ENCODE data around the gene CACNA2D3. TPM values are rescaled to one million over a fixed set of nuclear protein-coding genes. Genes with fewer than 3 reads are reported as not detected.

CACNA2D3 gene
- total RNA-seq, 4 donors from 2014 or later: 0.83 to 5.0 (median 2.5) TPM

GRCh38 chr3:54647721-54648120 lies 525.4 kb downstream of the CACNA2D3 start:
- TF ChIP-seq CTCF (IDR thresholded peaks at IDR 0.05) (no peak), POLR2A (IDR thresholded peaks at IDR 0.05) (no peak)
- no peaks in the 10 kb centered on the region for H3K27me3 ChIP-seq
- H3K9me3 ChIP-seq: no peaks in the 10 kb centered on the region
- no peaks in the 10 kb centered on the region for H3K4me1 ChIP-seq
- intact Hi-C loops (cut with DNase I; ENCODE audit: low total_unique reads): no loop called here
- H3K4me3 ChIP-seq: no peak overlapping the region
- no peaks in the 10 kb centered on the region for H3K36me3 ChIP-seq
- no peak overlapping the region for H3K27ac ChIP-seq
- DNase-seq: no peak

- intact Hi-C loops (cut with DNase I; ENCODE audit: low total_unique reads): no loop called here
- Histone ChIP-seq H3K9me3 (no peaks in the 10 kb centered on the region), H3K27me3 (no peaks in the 10 kb centered on the region), H3K4me3 (no peak overlapping the region), H3K27ac (no peak overlapping the region), H3K4me1 (no peaks in the 10 kb centered on the region), H3K36me3 (no peaks in the 10 kb centered on the region)
- DNase-seq: no peak
- TF ChIP-seq POLR2A (IDR thresholded peaks at IDR 0.05) (no peak), CTCF (IDR thresholded peaks at IDR 0.05) (no peak)
These were observed 527.2 kb downstream of the CACNA2D3 start for GRCh38 chr3:54649551-54649950.

GRCh38 chr3:54653456-54654195 lies 531.3 kb downstream of the CACNA2D3 start:
- intact Hi-C loops (cut with DNase I; ENCODE audit: low total_unique reads): no loop called here
- Histone ChIP-seq H3K9me3 (no peaks in the 10 kb centered on the region), H3K4me1 (no peaks in the 10 kb centered on the region), H3K36me3 (no peaks in the 10 kb centered on the region), H3K4me3 (no peak overlapping the region), H3K27ac (no peak overlapping the region), H3K27me3 (no peaks in the 10 kb centered on the region)
- TF ChIP-seq CTCF (IDR thresholded peaks at IDR 0.05) (no peak), POLR2A (IDR thresholded peaks at IDR 0.05) (no peak)
- no peak for DNase-seq

- H3K4me3 ChIP-seq: no peak overlapping the region
- no peaks in the 10 kb centered on the region for H3K27me3 ChIP-seq
- H3K4me1 ChIP-seq: no peaks in the 10 kb centered on the region
- no peaks in the 10 kb centered on the region for H3K36me3 ChIP-seq
- intact Hi-C loops (cut with DNase I; ENCODE audit: low total_unique reads): no loop called here
- TF ChIP-seq POLR2A (IDR thresholded peaks at IDR 0.05): no peak
- no peak for TF ChIP-seq CTCF (IDR thresholded peaks at IDR 0.05)
- DNase-seq: no peak
- no peak overlapping the region for H3K27ac ChIP-seq
- no peaks in the 10 kb centered on the region for H3K9me3 ChIP-seq
These were observed 532.4 kb downstream of the CACNA2D3 start for GRCh38 chr3:54654776-54655175.

- Histone ChIP-seq H3K4me1 (no peaks in the 10 kb centered on the region), H3K27ac (no peak overlapping the region), H3K9me3 (no peaks in the 10 kb centered on the region), H3K27me3 (no peaks in the 10 kb centered on the region), H3K36me3 (no peaks in the 10 kb centered on the region), H3K4me3 (no peak overlapping the region)
- intact Hi-C loops (cut with DNase I; ENCODE audit: low total_unique reads): no loop called here
- TF ChIP-seq CTCF (IDR thresholded peaks at IDR 0.05) (no peak), POLR2A (IDR thresholded peaks at IDR 0.05) (no peak)
- DNase-seq: no peak
These were observed 537.0 kb downstream of the CACNA2D3 start for GRCh38 chr3:54659347-54659746.

Data from uterus (tissue), 4 donors.